OCI-LY7 (cell line): ENCODE data around the gene NECAB2. TPM values are rescaled to one million over a fixed set of nuclear protein-coding genes. Genes with fewer than 3 reads are reported as not detected.

Source experiments
- BruUV-seq: library from RNA; stranded (reverse); fragments of 400-500 nt; replicated peaks from 2 replicates; lab custom pipeline; 2021; lab: Mats Ljungman, UMichigan
- CTCF ChIA-PET: fragments of 300-600 bp; sonication (Branson Sonifier 250); formaldehyde crosslinking; loops from one replicate; lab custom pipeline; 2022; ENCODE audit warnings: antibody characterized with exemption; ENCODE audit not compliant: unreplicated experiment; lab: Charles Lee
- POLR2A ChIA-PET: fragments of 300-600 bp; sonication (Branson Sonifier 250); formaldehyde crosslinking; loops from one replicate; lab custom pipeline; 2022; ENCODE audit warnings: antibody characterized with exemption; lab: Charles Lee
- DNase-seq: peaks from one replicate; pipeline ENCODE4 v3.0.0-alpha.2; 2015; ENCODE audit warnings: low spot score
- H2AFZ ChIP-seq: fragments of 200-600 bp; sonication (generic), shearing (Covaris generic); 2 replicates; pipeline ENCODE4 v1.6.1; 2014; ENCODE audit warnings: mild to moderate bottlenecking, antibody characterized with exemption, low read length, moderate library complexity
- H3K27ac ChIP-seq: fragments of 200-600 bp; sonication (generic); 2 replicates; pipeline ENCODE4 v1.5.1; 2014; ENCODE audit warnings: mixed run types, low read depth, mild to moderate bottlenecking, moderate library complexity, low read length, inconsistent platforms; ENCODE audit not compliant: poor library complexity, severe bottlenecking
- H3K36me3 ChIP-seq: fragments of 200-600 bp; sonication (generic); 2 replicates; pipeline ENCODE4 v1.6.1; 2014; ENCODE audit warnings: mild to moderate bottlenecking, antibody characterized with exemption, low read length, moderate library complexity, mixed read lengths; ENCODE audit not compliant: insufficient read depth
- H3K4me1 ChIP-seq: fragments of 200-600 bp; sonication (generic); 2 replicates; pipeline ENCODE4 v1.5.1; 2014; ENCODE audit warnings: mild to moderate bottlenecking, low read length; ENCODE audit not compliant: insufficient read depth, poor library complexity, severe bottlenecking
- H3K4me2 ChIP-seq: fragments of 200-600 bp; sonication (generic); 2 replicates; pipeline ENCODE4 v1.6.1; 2014; ENCODE audit warnings: mild to moderate bottlenecking, low read length
- H3K4me3 ChIP-seq: fragments of 200-600 bp; sonication (generic); 2 replicates; pipeline ENCODE4 v1.5.1; 2014; ENCODE audit warnings: mild to moderate bottlenecking, low read depth, low read length; ENCODE audit not compliant: poor library complexity, severe bottlenecking
- H3K79me2 ChIP-seq: fragments of 200-600 bp; sonication (generic); 2 replicates; pipeline ENCODE4 v1.6.1; 2016; ENCODE audit warnings: low read depth, mild to moderate bottlenecking, low read length, moderate library complexity, mixed read lengths; ENCODE audit not compliant: insufficient read depth
- H3K9me2 ChIP-seq: fragments of 200-600 bp; sonication (generic); 2 replicates; pipeline ENCODE4 v1.6.1; 2016; ENCODE audit warnings: mild to moderate bottlenecking, low read length, mixed read lengths; ENCODE audit not compliant: insufficient read depth
- H3K9me3 ChIP-seq: fragments of 200-600 bp; sonication (generic); 2 replicates; pipeline ENCODE4 v1.6.1; 2014; ENCODE audit warnings: mild to moderate bottlenecking, mixed run types, low read length, mixed read lengths
- H4K20me1 ChIP-seq: fragments of 200-600 bp; sonication (generic); 2 replicates; pipeline ENCODE4 v1.6.1; 2014; ENCODE audit warnings: mild to moderate bottlenecking, antibody characterized with exemption, low read length, moderate library complexity, mixed read lengths; ENCODE audit not compliant: insufficient read depth
- EZH2phosphoT487 ChIP-seq: fragments of 200-600 bp; sonication (generic); IDR thresholded peaks from 2 replicates; pipeline ENCODE4 v1.6.1; 2018; ENCODE audit warnings: low read depth, borderline replicate concordance, mild to moderate bottlenecking, mixed run types, antibody characterized with exemption, low read length, moderate library complexity, mixed read lengths
- intact Hi-C: fragments of 100-400 bp; cut with micrococcal nuclease; formaldehyde crosslinking; loops from one replicate; pipeline ENCODE4 v1.10.0; 2022; ENCODE audit not compliant: unreplicated experiment
- total RNA-seq, 2 experiments: library from RNA; depleted of rRNA in 1 of 2; stranded (reverse); fragments of >200 nt in 1 of 2; shearing (Covaris generic) in 1 of 2; gene quantifications; 2 replicates each; pipeline ENCODE4 v1.2.3, GENCODE V29; 2014 to 2022
- TF ChIP-seq, protein P1 (sequence below): fragments of 200-600 bp; sonication (generic); conservative IDR thresholded peaks from 2 replicates; pipeline ENCODE4 v1.5.1; 2014; ENCODE audit warnings: mild to moderate bottlenecking, antibody characterized with exemption, low read length, moderate library complexity, mixed read lengths

NECAB2 gene
- total RNA-seq, 2 experiments from 2014 or later = not detected

DNA sequence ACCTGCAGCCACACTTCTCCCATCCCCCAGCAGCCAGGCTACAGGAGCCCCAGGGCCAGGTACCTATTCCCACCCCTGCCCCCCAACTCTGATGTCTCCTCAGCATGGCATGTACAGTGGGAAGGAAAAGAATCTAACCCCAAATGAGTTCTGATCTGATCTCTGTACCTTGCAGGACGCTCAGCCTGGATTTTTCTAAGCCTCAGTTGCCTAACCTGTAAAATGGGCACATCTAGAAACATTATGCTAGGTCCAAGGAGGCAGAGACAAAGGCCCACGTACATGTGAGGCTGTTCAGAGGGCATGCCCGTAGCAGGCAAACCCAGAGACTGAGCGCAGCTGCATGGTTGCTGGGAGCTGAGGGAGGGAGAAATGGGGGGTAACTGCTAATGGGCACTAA is 39.5 kb downstream of the NECAB2 start:
- H3K9me2 ChIP-seq = no peaks in the 10 kb centered on the region
- DNase-seq = no peak
- ChIA-PET CTCF (no interaction called here), POLR2A (no interaction called here)
- no peaks in the 10 kb centered on the region for H3K79me2 ChIP-seq
- intact Hi-C loops = no loop called here
- no peak overlapping the region for H3K27ac ChIP-seq
- H3K36me3 ChIP-seq = no peaks in the 10 kb centered on the region
- no peak overlapping the region for H3K4me3 ChIP-seq
- no peaks in the 10 kb centered on the region for H3K9me3 ChIP-seq
- TF ChIP-seq, protein P1, sequence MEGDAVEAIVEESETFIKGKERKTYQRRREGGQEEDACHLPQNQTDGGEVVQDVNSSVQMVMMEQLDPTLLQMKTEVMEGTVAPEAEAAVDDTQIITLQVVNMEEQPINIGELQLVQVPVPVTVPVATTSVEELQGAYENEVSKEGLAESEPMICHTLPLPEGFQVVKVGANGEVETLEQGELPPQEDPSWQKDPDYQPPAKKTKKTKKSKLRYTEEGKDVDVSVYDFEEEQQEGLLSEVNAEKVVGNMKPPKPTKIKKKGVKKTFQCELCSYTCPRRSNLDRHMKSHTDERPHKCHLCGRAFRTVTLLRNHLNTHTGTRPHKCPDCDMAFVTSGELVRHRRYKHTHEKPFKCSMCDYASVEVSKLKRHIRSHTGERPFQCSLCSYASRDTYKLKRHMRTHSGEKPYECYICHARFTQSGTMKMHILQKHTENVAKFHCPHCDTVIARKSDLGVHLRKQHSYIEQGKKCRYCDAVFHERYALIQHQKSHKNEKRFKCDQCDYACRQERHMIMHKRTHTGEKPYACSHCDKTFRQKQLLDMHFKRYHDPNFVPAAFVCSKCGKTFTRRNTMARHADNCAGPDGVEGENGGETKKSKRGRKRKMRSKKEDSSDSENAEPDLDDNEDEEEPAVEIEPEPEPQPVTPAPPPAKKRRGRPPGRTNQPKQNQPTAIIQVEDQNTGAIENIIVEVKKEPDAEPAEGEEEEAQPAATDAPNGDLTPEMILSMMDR = no peak
- no peak for TF ChIP-seq EZH2phosphoT487
- no peaks in the 10 kb centered on the region for H3K4me1 ChIP-seq
- H4K20me1 ChIP-seq = no peaks in the 10 kb centered on the region
- no TSS peak for BruUV-seq
- no peak overlapping the region for H3K4me2 ChIP-seq
- H2AFZ ChIP-seq = no peak overlapping the region

DNA sequence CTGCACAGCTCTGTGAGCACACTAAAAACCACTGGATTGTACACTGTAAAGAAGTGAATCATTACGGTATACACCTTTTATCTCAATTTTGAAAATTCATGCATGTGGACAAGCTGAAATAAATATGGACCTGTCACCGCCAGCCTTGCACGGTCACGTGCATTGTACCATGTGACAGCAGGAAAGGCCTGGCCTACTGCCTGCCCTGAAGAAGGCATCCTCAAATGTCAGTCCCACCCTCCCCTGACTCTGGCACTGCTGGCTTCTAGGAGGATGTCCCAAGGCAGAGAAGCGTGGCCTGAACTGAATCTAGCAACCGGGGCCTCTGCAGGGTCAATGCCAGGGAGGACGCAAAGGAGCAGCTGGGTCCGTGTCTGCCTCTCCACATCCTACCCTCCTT is 39.9 kb downstream of the NECAB2 start:
- H4K20me1 ChIP-seq = no peaks in the 10 kb centered on the region
- no peaks in the 10 kb centered on the region for H3K9me3 ChIP-seq
- H3K36me3 ChIP-seq = no peaks in the 10 kb centered on the region
- H3K27ac ChIP-seq = no peak overlapping the region
- no peak for TF ChIP-seq EZH2phosphoT487
- TF ChIP-seq, protein P1 = no peak
- H3K4me1 ChIP-seq = no peaks in the 10 kb centered on the region
- intact Hi-C loops = no loop called here
- no peak for DNase-seq
- no peaks in the 10 kb centered on the region for H3K9me2 ChIP-seq
- no peak overlapping the region for H3K4me2 ChIP-seq
- no peaks in the 10 kb centered on the region for H3K79me2 ChIP-seq
- BruUV-seq = no TSS peak
- no peak overlapping the region for H3K4me3 ChIP-seq
- CTCF ChIA-PET = no interaction called here
- no peak overlapping the region for H2AFZ ChIP-seq
- POLR2A ChIA-PET = no interaction called here

DNA sequence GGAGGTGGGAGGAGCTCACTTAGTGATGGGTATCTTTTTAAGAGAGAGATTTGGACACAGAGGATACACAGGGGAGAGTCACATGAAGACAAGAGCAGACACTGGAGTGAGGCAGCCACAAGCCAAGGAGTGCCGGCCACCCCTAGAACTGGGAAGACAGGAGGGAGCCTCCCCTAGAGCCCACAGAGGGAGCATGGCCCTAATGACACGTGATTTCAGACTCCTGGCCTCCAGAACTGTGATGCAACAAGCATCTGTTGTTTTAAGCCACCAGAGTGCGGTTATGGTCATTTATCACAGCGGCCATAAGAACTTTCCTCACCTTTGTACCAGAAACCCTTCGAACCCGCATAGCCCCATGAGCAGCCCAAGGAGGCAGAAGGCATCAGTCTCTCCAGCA is 41.2 kb downstream of the NECAB2 start:
- no peaks in the 10 kb centered on the region for H3K36me3 ChIP-seq
- TF ChIP-seq, protein P1 = no peak
- TF ChIP-seq EZH2phosphoT487 = no peak
- no peaks in the 10 kb centered on the region for H4K20me1 ChIP-seq
- POLR2A ChIA-PET = no interaction called here
- no peaks in the 10 kb centered on the region for H3K9me3 ChIP-seq
- CTCF ChIA-PET = no interaction called here
- no peak overlapping the region for H3K4me3 ChIP-seq
- no peaks in the 10 kb centered on the region for H3K9me2 ChIP-seq
- intact Hi-C loops = no loop called here
- no peak overlapping the region for H2AFZ ChIP-seq
- no peak overlapping the region for H3K27ac ChIP-seq
- no peak for DNase-seq
- no peaks in the 10 kb centered on the region for H3K79me2 ChIP-seq
- no peaks in the 10 kb centered on the region for H3K4me1 ChIP-seq
- no TSS peak for BruUV-seq
- H3K4me2 ChIP-seq = no peak overlapping the region
